Measurements from ENCODE around the gene TAF11L5. TPM values are rescaled to one million over a fixed set of nuclear protein-coding genes. Genes with fewer than 3 reads are reported as not detected.

TAF11L5 gene
- total RNA-seq (2022; extraction: Qiagen RNA extraction), result not detected in 5 replicates

GRCh38 chr5:17524935-17525334 lies at the start of gene TAF11L5:
Gene TAF11L5 (plus strand): TSS chr5:17525235.

GRCh38 chr5:17497931-17498330 lies 27.1 kb upstream of the TAF11L5 start, which contains the start of gene TAF11L2:
Gene TAF11L2 (plus strand): TSS chr5:17498231.

GRCh38 chr5:17518067-17518466 lies 7.0 kb upstream of the TAF11L5 start, which contains the start of gene TAF11L3:
Gene TAF11L3 (plus strand): TSS chr5:17518367.

GRCh38 chr5:17521501-17521900 lies 3.5 kb upstream of the TAF11L5 start, which contains the start of gene TAF11L4:
Gene TAF11L4 (plus strand): TSS chr5:17521801.

GRCh38 chr5:17528369-17528768 lies 3.3 kb downstream of the TAF11L5 start, which contains the start of gene TAF11L6:
Gene TAF11L6 (plus strand): TSS chr5:17528669.

Other genes starting within 250 kb of the TAF11L5 start
- not detected in 5 replicates for gene TAF11L2, start 27.0 kb upstream of the TAF11L5 start, total RNA-seq (2022; extraction: Qiagen RNA extraction)
- gene TAF11L3, start 6.9 kb upstream of the TAF11L5 start, total RNA-seq (2022; extraction: Qiagen RNA extraction), result not detected in 5 replicates
- gene TAF11L4, start 3.4 kb upstream of the TAF11L5 start, total RNA-seq (2022; extraction: Qiagen RNA extraction), result not detected in 5 replicates
- not detected in 5 replicates for gene TAF11L6, start 3.4 kb downstream of the TAF11L5 start, total RNA-seq (2022; extraction: Qiagen RNA extraction)
- not detected in 5 replicates for gene TAF11L7, start 60.5 kb downstream of the TAF11L5 start, total RNA-seq (2022; extraction: Qiagen RNA extraction)
- not detected in 5 replicates for gene TAF11L8, start 65.7 kb downstream of the TAF11L5 start, total RNA-seq (2022; extraction: Qiagen RNA extraction)
- gene TAF11L9, start 69.2 kb downstream of the TAF11L5 start, total RNA-seq (2022; extraction: Qiagen RNA extraction), result not detected in 5 replicates
- gene TAF11L10, start 72.6 kb downstream of the TAF11L5 start, total RNA-seq (2022; extraction: Qiagen RNA extraction), result not detected in 5 replicates
- gene TAF11L11, start 78.9 kb downstream of the TAF11L5 start, total RNA-seq (2022; extraction: Qiagen RNA extraction), result 0.07 to 0.39 TPM (median 0.10 TPM) in 4 of 5 replicates, not detected in the other
- 0.09 TPM in 1 of 5 replicates, not detected in the others for gene TAF11L12, start 85.2 kb downstream of the TAF11L5 start, total RNA-seq (2022; extraction: Qiagen RNA extraction)
- gene TAF11L13, start 106.9 kb downstream of the TAF11L5 start, total RNA-seq (2022; extraction: Qiagen RNA extraction), result not detected in 5 replicates
- gene TAF11L14, start 109.2 kb downstream of the TAF11L5 start, total RNA-seq (2022; extraction: Qiagen RNA extraction), result not detected in 5 replicates